Activated T-cell treated with anti-CD3 and anti-CD28 coated beads, Interleukin-2, amount 50 U/mL, for 24 hours (primary cell): ENCODE data around the gene KIF1A.

Experiments
- DNase-seq: peaks from one replicate; pipeline ENCODE4 v3.0.0-alpha.2; 2020
- H3K27ac Mint-ChIP-seq: 2 replicates; pipeline ENCODE4 v1.8.0; 2020; ENCODE audit warnings: mild to moderate bottlenecking, mixed read lengths
- H3K27me3 Mint-ChIP-seq: 2 replicates; pipeline ENCODE4 v1.8.0; 2020; ENCODE audit warnings: mixed read lengths
- H3K36me3 Mint-ChIP-seq: 2 replicates; pipeline ENCODE4 v1.8.0; 2020; ENCODE audit warnings: low read depth, mixed read lengths
- H3K4me1 Mint-ChIP-seq: 2 replicates; pipeline ENCODE4 v1.8.0; 2020; ENCODE audit warnings: low read depth, mixed read lengths
- H3K4me3 Mint-ChIP-seq: 2 replicates; pipeline ENCODE4 v1.8.0; 2020; ENCODE audit warnings: mild to moderate bottlenecking, moderate library complexity, mixed read lengths
- H3K9me3 Mint-ChIP-seq: 2 replicates; pipeline ENCODE4 v1.8.0; 2020; ENCODE audit warnings: mixed read lengths

The KIF1A gene

GRCh38 chr2:240833724-240834285, 13.8 kb upstream of the KIF1A start:
- DNase-seq = no peak
- peaks cover 5% of the 10 kb centered on the region for H3K4me1 Mint-ChIP-seq
- peaks cover 18% of the 10 kb centered on the region for H3K27me3 Mint-ChIP-seq
- no peak overlapping the region for H3K4me3 Mint-ChIP-seq
- H3K27ac Mint-ChIP-seq = no peak overlapping the region
- no peaks in the 10 kb centered on the region for H3K36me3 Mint-ChIP-seq
- no peaks in the 10 kb centered on the region for H3K9me3 Mint-ChIP-seq

GRCh38 chr2:240832921-240833494, 13.0 kb upstream of the KIF1A start:
- peaks cover 5% of the 10 kb centered on the region for H3K4me1 Mint-ChIP-seq
- H3K27ac Mint-ChIP-seq = no peak overlapping the region
- no peaks in the 10 kb centered on the region for H3K36me3 Mint-ChIP-seq
- no peak overlapping the region for H3K4me3 Mint-ChIP-seq
- peaks cover 24% of the 10 kb centered on the region for H3K27me3 Mint-ChIP-seq
- no peak for DNase-seq
- H3K9me3 Mint-ChIP-seq = no peaks in the 10 kb centered on the region

GRCh38 chr2:240832205-240832727, 12.2 kb upstream of the KIF1A start:
- no peak overlapping the region for H3K27ac Mint-ChIP-seq
- H3K27me3 Mint-ChIP-seq = peaks cover 32% of the 10 kb centered on the region
- peak; percentile 99 for DNase-seq
- H3K4me1 Mint-ChIP-seq = peaks cover 5% of the 10 kb centered on the region
- no peaks in the 10 kb centered on the region for H3K36me3 Mint-ChIP-seq
- no peaks in the 10 kb centered on the region for H3K9me3 Mint-ChIP-seq
- peak overlapping the region; percentile 73 for H3K4me3 Mint-ChIP-seq

- Mint-ChIP-seq H3K9me3 (no peaks in the 10 kb centered on the region), H3K27ac (no peak overlapping the region)
- DNase-seq = peak; percentile 44
These were observed 11.7 kb upstream of the KIF1A start for GRCh38 chr2:240831594-240832204.

GRCh38 chr2:240825476-240825875, 5.5 kb upstream of the KIF1A start:
- no peak overlapping the region for H3K27ac Mint-ChIP-seq
- H3K36me3 Mint-ChIP-seq = no peaks in the 10 kb centered on the region
- no peak overlapping the region for H3K4me3 Mint-ChIP-seq
- no peak for DNase-seq
- H3K27me3 Mint-ChIP-seq = peaks cover 91% of the 10 kb centered on the region
- H3K9me3 Mint-ChIP-seq = no peaks in the 10 kb centered on the region
- peaks cover 5% of the 10 kb centered on the region for H3K4me1 Mint-ChIP-seq

More at GRCh38 chr2:240831594-240832204, 11.7 kb upstream of the KIF1A start:
- Mint-ChIP-seq H3K4me3 (peak overlapping the region; percentile 73), H3K36me3 (no peaks in the 10 kb centered on the region), H3K4me1 (peaks cover 5% of the 10 kb centered on the region), H3K27me3 (peaks cover 38% of the 10 kb centered on the region)

- DNase-seq = no peak
- Mint-ChIP-seq H3K4me1 (peaks cover 5% of the 10 kb centered on the region), H3K9me3 (no peaks in the 10 kb centered on the region), H3K36me3 (no peaks in the 10 kb centered on the region), H3K27ac (no peak overlapping the region), H3K27me3 (peaks cover 79% of the 10 kb centered on the region), H3K4me3 (no peak overlapping the region)
These were observed 3.7 kb upstream of the KIF1A start for GRCh38 chr2:240823449-240824336.

- Mint-ChIP-seq H3K4me1 (peaks cover 9% of the 10 kb centered on the region), H3K36me3 (no peaks in the 10 kb centered on the region), H3K27me3 (peaks cover 81% of the 10 kb centered on the region), H3K9me3 (no peaks in the 10 kb centered on the region), H3K27ac (no peak overlapping the region), H3K4me3 (no peak overlapping the region)
- DNase-seq = no peak
These were observed 2.3 kb upstream of the KIF1A start for GRCh38 chr2:240822280-240822847.

GRCh38 chr2:240821429-240821778, 1.4 kb upstream of the KIF1A start:
- H3K36me3 Mint-ChIP-seq = no peaks in the 10 kb centered on the region
- H3K27me3 Mint-ChIP-seq = peaks cover 74% of the 10 kb centered on the region
- no peak for DNase-seq
- no peak overlapping the region for H3K27ac Mint-ChIP-seq
- H3K4me1 Mint-ChIP-seq = peaks cover 9% of the 10 kb centered on the region
- peak overlapping the region; percentile 31 for H3K4me3 Mint-ChIP-seq
- H3K9me3 Mint-ChIP-seq = no peaks in the 10 kb centered on the region

- Mint-ChIP-seq H3K27ac (peak overlapping the region; percentile 33), H3K4me1 (peaks cover 9% of the 10 kb centered on the region), H3K36me3 (no peaks in the 10 kb centered on the region), H3K9me3 (no peaks in the 10 kb centered on the region), H3K4me3 (peak overlapping the region; percentile 60), H3K27me3 (peaks cover 73% of the 10 kb centered on the region)
- peak; percentile 56 for DNase-seq
These were observed 799 bp upstream of the KIF1A start for GRCh38 chr2:240820607-240821428.

GRCh38 chr2:240819126-240819857, 727 bp downstream of the KIF1A start:
- Mint-ChIP-seq H3K4me1 (peaks cover 9% of the 10 kb centered on the region), H3K4me3 (peak overlapping the region; percentile 41), H3K27me3 (peaks cover 57% of the 10 kb centered on the region), H3K36me3 (no peaks in the 10 kb centered on the region), H3K27ac (no peak overlapping the region), H3K9me3 (no peaks in the 10 kb centered on the region)
- no peak for DNase-seq

GRCh38 chr2:240818293-240819125, 1.5 kb downstream of the KIF1A start:
- Mint-ChIP-seq H3K4me3 (peak overlapping the region; percentile 51), H3K27ac (no peak overlapping the region), H3K4me1 (peaks cover 9% of the 10 kb centered on the region), H3K27me3 (peaks cover 50% of the 10 kb centered on the region), H3K9me3 (no peaks in the 10 kb centered on the region), H3K36me3 (no peaks in the 10 kb centered on the region)
- no peak for DNase-seq

GRCh38 chr2:240817496-240818292, 2.3 kb downstream of the KIF1A start:
- Mint-ChIP-seq H3K4me1 (peaks cover 9% of the 10 kb centered on the region), H3K4me3 (peak overlapping the region; percentile 51)
- no peak for DNase-seq

More at GRCh38 chr2:240817496-240818292, 2.3 kb downstream of the KIF1A start:
- Mint-ChIP-seq H3K27me3 (peaks cover 42% of the 10 kb centered on the region), H3K36me3 (no peaks in the 10 kb centered on the region), H3K9me3 (no peaks in the 10 kb centered on the region), H3K27ac (no peak overlapping the region)
